ENCODE measurements around the gene ADD3. TPM values are rescaled to one million over a fixed set of nuclear protein-coding genes. Genes with fewer than 3 reads are reported as not detected.

Gene ADD3
- total RNA-seq, 2 experiments from 2014 or later: 273 to 302 TPM

DNA sequence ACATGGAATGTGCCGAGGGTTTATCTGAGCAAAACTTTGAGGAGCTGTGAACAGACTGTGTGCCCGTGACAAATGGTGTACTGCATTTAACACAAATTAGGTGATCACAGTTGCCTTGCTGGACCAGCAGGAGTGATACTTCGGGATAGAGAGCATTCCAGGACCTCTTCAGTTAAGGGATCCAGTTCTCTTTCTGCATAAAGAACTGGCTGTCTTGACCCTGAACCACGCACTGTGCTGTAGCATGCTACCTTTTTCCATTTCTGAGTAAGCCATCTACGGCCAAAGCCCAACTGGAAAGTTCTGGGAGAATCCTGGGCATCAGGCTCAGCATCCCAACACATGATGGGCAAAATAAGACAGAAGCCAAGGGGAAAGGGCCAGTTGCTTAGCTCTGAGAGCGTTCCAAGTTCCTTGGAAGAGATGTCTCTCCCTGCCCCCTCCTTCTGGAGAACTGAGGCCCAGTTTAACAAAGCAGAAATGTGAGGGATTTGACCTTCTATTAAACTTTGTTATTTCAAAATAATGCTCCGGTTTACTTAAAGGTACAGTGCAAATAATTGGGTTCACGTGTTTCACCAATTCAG is 37.9 kb upstream of the ADD3 start:
- Histone ChIP-seq H3K4me3 (ENCODE audit: low read length) (no peak overlapping the region), H3K9me3 (ENCODE audit: control insufficient read depth in 1 of 2, insufficient read depth in 1 of 2, low read length in 2 of 2) (no peaks in the 10 kb centered on the region), H3K36me3 (ENCODE audit: insufficient read depth, low read length) (no peaks in the 10 kb centered on the region), H3K4me1 (ENCODE audit: insufficient read depth, low read length) (no peaks in the 10 kb centered on the region), H3K27me3 (ENCODE audit: control insufficient read depth in 1 of 2, insufficient read depth in 2 of 2, low read length in 2 of 2) (no peaks in the 10 kb centered on the region), H3K27ac (ENCODE audit: low read depth in 1 of 2, low read length in 2 of 2) (no peak overlapping the region)
- Mint-ChIP-seq H3K36me3 (ENCODE audit: low read depth) (no peaks in the 10 kb centered on the region), H3K4me3 (no peak overlapping the region), H3K9me3 (no peaks in the 10 kb centered on the region), H3K27ac (no peak overlapping the region), H3K4me1 (ENCODE audit: low read depth) (no peaks in the 10 kb centered on the region), H3K27me3 (peaks cover 5% of the 10 kb centered on the region)
- TF ChIP-seq, protein P1, sequence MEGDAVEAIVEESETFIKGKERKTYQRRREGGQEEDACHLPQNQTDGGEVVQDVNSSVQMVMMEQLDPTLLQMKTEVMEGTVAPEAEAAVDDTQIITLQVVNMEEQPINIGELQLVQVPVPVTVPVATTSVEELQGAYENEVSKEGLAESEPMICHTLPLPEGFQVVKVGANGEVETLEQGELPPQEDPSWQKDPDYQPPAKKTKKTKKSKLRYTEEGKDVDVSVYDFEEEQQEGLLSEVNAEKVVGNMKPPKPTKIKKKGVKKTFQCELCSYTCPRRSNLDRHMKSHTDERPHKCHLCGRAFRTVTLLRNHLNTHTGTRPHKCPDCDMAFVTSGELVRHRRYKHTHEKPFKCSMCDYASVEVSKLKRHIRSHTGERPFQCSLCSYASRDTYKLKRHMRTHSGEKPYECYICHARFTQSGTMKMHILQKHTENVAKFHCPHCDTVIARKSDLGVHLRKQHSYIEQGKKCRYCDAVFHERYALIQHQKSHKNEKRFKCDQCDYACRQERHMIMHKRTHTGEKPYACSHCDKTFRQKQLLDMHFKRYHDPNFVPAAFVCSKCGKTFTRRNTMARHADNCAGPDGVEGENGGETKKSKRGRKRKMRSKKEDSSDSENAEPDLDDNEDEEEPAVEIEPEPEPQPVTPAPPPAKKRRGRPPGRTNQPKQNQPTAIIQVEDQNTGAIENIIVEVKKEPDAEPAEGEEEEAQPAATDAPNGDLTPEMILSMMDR (IDR thresholded peaks at IDR 0.05): no peak
- ATAC-seq (ENCODE audit: poor library complexity) (no peak), DNase-seq (no peak)
- intact Hi-C loops (cut with DNase I, micrococcal nuclease): no loop called here
- ChIA-PET CTCF (interaction anchor here (1.0 kb wide), 1 partner anchor 86 kb away, joined by 3 read pairs; no protein-coding TSS in a partner anchor), POLR2A (no interaction called here)

DNA sequence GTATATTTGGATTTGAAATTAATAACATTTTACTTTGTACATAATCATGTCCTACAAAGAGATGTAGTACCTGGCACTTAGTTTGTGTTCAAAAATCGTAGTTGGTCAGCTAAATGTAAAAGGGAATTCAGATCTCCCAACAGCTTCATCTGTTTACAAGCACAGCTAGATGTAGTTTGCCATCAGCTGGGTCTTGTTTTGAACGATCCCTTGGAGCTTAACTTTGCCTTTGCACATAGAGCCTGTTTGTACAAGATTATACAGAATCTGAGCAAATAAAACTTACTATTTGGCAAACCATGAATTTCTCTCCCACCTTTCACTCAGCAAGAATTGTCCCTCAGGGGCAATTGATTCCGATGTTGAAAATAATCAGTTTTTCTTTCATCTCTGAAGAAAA is 36.1 kb upstream of the ADD3 start:
- ATAC-seq (ENCODE audit: poor library complexity) (no peak), DNase-seq (no peak)
- TF ChIP-seq, protein P1 (IDR thresholded peaks at IDR 0.05): no peak
- no peak overlapping the region for H3K27ac Mint-ChIP-seq
- no peaks in the 10 kb centered on the region for H3K9me3 Mint-ChIP-seq
- H3K27ac ChIP-seq (ENCODE audit: low read depth in 1 of 2, low read length in 2 of 2): no peak overlapping the region
- no peak overlapping the region for H3K4me3 Mint-ChIP-seq
- intact Hi-C loops (cut with DNase I, micrococcal nuclease): no loop called here
- ChIA-PET POLR2A (no interaction called here), CTCF (no interaction called here)
- H3K36me3 Mint-ChIP-seq (ENCODE audit: low read depth): no peaks in the 10 kb centered on the region
- no peaks in the 10 kb centered on the region for H3K27me3 ChIP-seq (ENCODE audit: control insufficient read depth in 1 of 2, insufficient read depth in 2 of 2, low read length in 2 of 2)
- H3K9me3 ChIP-seq (ENCODE audit: control insufficient read depth in 1 of 2, insufficient read depth in 1 of 2, low read length in 2 of 2): no peaks in the 10 kb centered on the region
- peaks cover 5% of the 10 kb centered on the region for H3K27me3 Mint-ChIP-seq
- no peak overlapping the region for H3K4me3 ChIP-seq (ENCODE audit: low read length)
- H3K36me3 ChIP-seq (ENCODE audit: insufficient read depth, low read length): no peaks in the 10 kb centered on the region
- no peaks in the 10 kb centered on the region for H3K4me1 ChIP-seq (ENCODE audit: insufficient read depth, low read length)
- H3K4me1 Mint-ChIP-seq (ENCODE audit: low read depth): no peaks in the 10 kb centered on the region

DNA sequence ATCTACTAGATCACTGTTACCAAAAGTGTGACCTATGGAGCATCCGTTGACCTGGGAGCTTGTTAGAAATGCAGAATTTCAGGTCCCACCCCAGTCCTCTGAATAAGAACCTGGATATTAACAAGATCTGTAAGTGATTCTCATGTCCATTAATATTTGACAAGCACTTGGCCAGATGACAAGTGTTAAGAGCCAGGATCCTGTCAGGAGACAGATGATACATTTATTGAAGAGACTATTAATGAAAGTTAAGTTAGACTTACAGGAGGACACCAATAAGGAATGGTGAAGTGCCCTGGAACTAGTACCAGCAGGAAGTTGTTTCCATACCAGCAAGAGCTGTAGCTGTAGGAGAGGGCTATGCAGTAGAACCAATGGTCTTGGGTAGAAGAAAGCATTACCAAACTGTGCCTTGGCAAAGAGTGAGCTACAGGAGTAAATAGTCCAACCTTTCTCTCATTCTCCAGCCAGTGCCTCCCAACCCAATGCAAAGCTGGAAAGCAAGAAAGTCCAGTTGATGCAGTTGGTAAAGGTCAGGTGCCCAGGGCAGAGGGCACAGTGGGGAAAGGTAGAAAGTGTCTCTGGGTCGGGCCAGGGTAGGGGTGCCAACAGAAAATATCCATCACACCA is 35.3 kb upstream of the ADD3 start:
- Mint-ChIP-seq H3K36me3 (ENCODE audit: low read depth) (no peaks in the 10 kb centered on the region), H3K27ac (no peak overlapping the region), H3K4me3 (no peak overlapping the region), H3K27me3 (peaks cover 5% of the 10 kb centered on the region), H3K9me3 (no peaks in the 10 kb centered on the region), H3K4me1 (ENCODE audit: low read depth) (no peaks in the 10 kb centered on the region)
- intact Hi-C loops (cut with DNase I, micrococcal nuclease): no loop called here
- TF ChIP-seq, protein P1 (IDR thresholded peaks at IDR 0.05): no peak
- Histone ChIP-seq H3K27me3 (ENCODE audit: control insufficient read depth in 1 of 2, insufficient read depth in 2 of 2, low read length in 2 of 2) (no peaks in the 10 kb centered on the region), H3K9me3 (ENCODE audit: control insufficient read depth in 1 of 2, insufficient read depth in 1 of 2, low read length in 2 of 2) (no peaks in the 10 kb centered on the region), H3K4me3 (ENCODE audit: low read length) (no peak overlapping the region), H3K36me3 (ENCODE audit: insufficient read depth, low read length) (no peaks in the 10 kb centered on the region), H3K4me1 (ENCODE audit: insufficient read depth, low read length) (no peaks in the 10 kb centered on the region), H3K27ac (ENCODE audit: low read depth in 1 of 2, low read length in 2 of 2) (no peak overlapping the region)
- CTCF ChIA-PET: no interaction called here
- POLR2A ChIA-PET: no interaction called here
- no peak for ATAC-seq (ENCODE audit: poor library complexity)
- DNase-seq: no peak

Data from CD4-positive, alpha-beta T cell (primary cell).